GM19351 (cell line): ENCODE measurements around the gene AQP12B.

Experiments used
- ATAC-seq: cut with Tn5 transposase; IDR thresholded peaks from one replicate; pipeline ENCODE4 v1.9.1; 2021; ENCODE audit warnings: mild to moderate bottlenecking, moderate library complexity; ENCODE audit not compliant: unreplicated experiment

The AQP12B gene

DNA sequence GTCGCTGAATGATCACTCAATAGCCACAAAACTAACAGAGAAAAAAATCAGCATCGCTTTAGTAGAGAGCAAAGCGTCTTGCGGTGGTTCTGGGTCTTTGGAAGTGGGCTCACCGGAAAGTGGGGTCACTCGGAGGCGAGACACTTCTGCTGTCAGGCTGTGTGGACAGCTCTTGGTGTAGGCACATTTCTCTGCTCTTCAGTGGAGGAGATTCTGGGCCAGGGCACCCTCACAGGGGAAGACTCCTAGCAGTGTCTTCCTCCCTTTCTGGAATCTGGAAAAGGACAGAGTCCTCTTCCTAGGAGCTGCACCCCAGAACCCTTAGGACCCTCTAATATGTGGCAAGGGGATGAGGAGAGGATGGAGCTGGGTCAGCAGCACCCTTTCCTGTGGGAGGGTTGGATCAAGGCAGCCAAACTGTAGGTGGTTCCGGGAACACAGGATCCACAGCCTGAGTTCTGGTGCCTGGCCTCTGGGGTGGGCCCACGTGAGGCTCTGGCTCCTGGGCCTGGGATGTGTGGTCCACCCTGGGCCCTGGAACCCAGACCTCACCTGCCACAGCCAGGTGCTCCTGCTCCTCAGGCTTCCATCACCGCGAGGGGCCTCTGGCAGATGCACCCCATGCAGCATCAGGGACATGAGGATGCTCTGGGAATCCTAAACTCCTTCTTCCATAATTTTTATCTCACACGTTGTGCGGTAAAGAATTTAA is 32.3 kb downstream of the AQP12B start:
- no peak for ATAC-seq

DNA sequence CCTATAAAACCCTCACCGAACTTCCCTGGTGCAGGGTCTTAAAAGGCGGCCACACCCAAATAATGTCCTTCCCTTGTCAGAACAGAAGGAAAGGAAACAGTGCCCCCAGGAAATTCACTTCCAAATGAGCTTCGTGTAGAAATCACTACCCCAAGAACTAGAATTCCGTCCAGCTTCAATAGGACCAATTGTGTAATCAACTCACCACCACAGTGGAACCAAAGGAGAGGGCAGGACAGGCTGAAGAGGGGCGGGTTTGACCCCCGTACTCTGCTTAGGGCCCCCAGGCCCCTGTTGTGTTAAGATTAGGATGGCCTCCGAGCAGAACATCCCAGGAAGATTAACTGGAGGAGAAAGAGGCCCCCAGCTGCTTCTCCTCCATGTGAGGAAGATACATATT is 33.4 kb downstream of the AQP12B start:
- no peak for ATAC-seq

DNA sequence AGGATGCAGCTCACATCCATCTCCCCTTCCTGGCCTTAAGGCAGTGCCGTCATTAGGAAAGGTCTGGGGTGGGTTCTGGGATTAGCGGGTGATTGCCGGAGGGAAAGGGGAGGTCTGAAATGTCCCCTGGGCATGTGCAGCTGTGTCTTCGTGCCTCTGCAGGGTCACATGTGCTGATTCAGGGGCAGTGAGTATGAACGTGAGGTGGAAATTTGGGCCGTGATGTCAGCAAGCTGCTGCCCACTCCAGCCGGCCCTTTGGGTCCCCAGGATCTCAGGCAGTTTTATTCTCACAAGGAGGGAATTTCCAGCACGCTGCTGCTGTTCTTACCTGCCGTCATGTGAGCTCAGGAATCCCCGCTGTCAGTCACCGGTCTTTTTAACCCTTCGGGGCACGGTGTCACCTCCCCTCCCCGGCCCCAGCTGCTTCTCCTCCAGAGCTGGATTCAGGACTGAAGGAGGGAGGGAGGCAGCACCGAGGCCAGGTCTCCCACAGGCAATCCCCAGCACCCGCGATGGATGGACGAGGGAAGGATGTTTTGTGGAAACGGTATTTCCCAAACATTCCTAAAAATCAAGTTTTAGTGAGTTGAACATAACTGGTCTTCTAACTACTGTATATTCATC is 33.9 kb downstream of the AQP12B start:
- no peak for ATAC-seq

DNA sequence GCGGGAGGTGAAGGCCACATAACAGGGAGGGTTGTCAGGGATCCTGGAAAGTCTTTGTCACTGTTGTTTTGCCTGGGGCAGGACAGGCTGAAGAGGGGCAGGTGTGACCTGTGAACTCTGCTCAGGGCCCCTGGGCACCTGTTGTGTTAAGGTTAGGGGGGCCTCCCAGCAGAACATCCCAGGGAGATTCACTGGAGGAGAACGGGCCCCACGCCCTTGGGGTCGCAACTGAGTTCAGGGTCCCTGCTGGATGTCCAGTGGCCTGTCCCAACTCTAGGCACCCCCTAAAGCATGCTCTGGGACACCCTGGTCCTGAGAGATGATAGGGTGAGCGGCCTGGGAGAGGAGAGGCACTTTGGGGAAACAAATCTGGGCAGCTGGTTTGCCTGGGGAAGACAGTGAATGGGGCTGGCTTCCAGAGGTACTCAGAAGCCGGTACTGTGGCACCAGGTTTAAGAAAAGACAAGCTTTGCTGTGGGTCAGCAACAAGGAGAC is 34.5 kb downstream of the AQP12B start:
- ATAC-seq, result no peak

DNA sequence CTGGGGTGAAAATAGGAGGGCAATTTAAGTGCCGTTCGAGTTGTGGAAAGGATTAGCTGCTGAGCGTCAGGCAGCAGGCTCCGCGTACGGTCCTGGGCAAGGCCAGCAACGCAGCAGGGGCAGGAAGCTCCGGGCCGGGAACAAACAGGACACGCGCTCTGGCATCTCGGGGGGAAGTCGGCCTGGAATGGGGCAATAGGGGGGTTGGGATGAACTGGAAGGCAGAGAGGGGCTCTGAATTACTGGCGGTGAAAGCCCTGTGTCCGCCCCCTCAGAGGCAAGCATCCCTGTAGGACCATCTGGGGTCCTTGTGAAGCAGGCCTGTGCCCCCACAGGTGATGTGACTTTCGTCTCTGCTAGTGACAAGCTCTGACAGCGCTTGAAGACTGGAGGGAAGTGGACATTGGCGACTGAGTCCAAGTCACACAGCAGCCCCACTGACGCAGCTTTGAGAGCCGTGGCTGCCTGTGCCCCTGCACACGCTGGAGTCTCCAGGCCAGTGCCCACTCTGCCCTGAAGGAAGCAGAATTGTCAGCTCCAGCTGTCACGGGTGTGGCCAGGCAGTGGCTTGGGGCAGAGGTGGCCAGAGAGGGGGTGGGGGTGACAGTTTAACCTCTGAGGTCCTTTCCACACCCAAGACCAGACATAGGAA is 35.1 kb downstream of the AQP12B start:
- no peak for ATAC-seq

GRCh38 chr2:240646900-240647502 is 35.7 kb downstream of the AQP12B start:
- no peak for ATAC-seq

DNA sequence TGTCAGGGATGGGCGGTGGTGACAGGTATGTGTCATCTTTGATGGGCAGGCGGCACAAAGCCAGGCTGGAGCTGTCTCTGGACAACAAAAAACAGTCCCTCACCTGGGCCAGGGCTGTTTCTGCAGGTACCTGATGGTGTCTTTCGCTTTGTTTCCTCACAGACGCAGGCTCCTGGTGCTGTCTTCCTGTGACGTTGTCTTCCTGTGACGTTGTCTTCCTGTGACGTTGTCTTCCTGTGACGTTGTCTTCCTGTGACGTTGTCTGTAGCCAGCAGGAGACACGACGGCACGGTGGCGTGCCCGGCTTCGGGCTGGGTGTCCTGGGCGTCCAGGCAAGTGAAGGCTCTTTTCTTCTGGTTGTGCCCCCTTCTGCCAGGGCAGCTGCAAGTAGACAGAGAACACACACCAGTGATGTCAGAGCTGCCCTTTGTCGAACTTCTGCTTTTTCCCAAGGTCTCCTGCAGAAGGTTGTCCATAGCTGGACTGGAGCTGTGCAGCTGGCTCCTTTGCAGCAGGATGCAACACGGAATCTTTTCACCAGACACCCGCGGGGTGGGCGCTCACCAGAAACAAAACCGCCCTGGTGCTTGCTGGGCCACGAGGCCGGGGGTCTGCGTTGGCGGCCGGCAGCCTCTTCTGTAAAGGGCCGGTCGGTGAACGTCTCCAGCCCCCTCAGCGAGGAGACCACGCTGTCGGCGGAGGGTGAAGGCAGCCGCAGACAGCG is 36.3 kb downstream of the AQP12B start:
- no peak for ATAC-seq

- ATAC-seq, result no peak
These were observed 36.9 kb downstream of the AQP12B start for GRCh38 chr2:240645801-240646175.

DNA sequence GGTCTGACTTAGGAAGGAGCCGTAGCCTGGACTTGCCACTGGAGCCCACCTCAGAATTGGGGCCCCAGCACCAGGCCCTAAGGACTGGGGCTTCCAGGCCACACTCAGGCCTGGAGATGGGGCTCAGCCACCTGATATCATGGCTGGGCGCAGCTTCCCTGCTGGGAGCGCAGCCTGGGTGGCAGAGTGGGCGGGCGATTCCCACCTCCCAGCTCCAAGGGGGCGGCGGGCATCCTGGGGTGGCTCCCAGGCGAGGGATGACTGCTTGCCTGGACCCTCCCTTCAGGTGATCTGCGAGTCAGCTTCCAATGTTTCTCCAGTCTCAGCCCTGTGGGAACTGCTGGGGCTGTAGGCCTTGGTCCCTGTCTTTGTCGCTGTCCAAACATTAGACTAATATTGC is 37.3 kb downstream of the AQP12B start:
- no peak for ATAC-seq

- no peak for ATAC-seq
These were observed 37.8 kb downstream of the AQP12B start for GRCh38 chr2:240644859-240645301.

DNA sequence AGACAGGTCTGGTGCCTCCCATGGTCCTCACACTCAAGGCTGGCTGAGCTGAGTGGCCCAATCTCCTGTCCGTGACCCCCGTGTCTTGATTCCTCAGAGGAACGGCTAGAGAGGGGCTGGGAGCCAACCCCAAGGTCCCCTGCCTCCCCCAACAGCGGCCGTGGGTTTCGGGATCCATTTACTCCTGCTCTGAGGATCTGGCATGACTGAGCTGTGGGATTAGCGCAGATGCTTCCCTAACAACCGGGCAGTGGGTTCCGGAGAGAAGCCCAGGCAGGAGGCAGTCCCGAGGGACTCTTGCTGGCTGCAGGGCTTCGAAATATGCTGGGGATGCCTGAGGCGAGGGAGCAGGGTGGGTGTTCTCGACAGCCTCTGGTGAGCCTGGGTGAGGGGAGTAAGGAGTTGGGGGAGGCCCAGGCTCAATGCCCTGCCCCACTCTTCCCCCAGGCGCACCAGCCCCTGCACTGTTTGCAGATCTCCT is 38.5 kb downstream of the AQP12B start:
- ATAC-seq, result no peak

GRCh38 chr2:240643811-240644150 is 38.9 kb downstream of the AQP12B start:
- ATAC-seq, result no peak

- ATAC-seq, result no peak
These were observed 39.4 kb downstream of the AQP12B start for GRCh38 chr2:240643093-240643810.

DNA sequence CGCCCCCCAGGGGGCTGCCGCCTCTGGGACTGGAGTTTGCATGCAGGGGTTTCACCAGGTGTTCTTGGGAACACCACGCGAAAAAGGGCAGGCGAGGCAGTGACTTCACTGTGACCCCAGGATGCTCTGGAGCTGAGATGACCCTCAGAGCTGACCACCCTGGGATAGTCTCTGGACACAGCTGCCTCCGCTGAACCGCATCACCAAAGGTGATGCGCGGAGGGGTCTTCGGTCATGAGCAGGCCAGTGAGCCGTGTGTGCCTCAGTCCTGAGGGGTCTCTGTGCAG is 39.9 kb downstream of the AQP12B start:
- no peak for ATAC-seq

DNA sequence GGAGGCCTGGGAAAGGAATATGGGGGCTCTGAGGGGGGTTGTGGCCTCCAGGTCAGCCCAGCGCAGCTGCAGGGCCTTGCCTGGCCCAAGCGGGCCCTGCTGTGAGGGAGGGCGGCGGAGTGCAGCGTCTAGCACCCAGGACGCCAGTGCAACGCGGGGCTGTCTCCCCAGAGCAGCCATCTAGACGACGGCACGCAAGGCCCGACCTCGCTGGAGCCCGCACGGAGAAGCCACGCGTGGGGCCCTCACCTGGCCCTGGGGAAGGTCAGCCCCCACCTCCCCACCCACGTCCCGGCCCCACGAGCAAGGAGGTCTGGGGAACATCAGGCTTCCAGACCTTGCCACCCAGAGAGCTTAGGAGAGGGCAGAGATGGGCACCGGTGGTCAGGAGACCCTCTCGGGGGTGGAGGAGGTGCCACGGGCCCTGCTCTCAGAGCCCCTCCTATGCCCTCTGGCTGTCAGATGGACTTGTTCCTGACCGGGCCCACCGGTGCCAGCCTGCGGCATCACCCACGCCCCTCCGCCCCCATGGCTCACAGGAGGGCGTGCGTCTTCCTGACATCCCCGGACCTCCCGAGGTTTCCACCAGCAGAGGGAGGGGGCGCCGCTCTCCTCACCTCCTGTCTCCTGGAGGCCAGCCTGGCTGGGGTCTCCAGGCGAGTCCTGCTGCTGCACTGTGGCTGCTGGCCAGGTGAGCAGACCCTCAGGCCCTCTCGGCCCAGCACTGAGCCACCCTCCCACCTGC is 40.5 kb downstream of the AQP12B start:
- ATAC-seq, result no peak

GRCh38 chr2:240640939-240641338 is 41.7 kb downstream of the AQP12B start:
- ATAC-seq, result no peak

GRCh38 chr2:240639566-240639965 is 43.1 kb downstream of the AQP12B start:
- no peak for ATAC-seq

GRCh38 chr2:240638512-240639160 is 44.0 kb downstream of the AQP12B start:
- no peak for ATAC-seq

DNA sequence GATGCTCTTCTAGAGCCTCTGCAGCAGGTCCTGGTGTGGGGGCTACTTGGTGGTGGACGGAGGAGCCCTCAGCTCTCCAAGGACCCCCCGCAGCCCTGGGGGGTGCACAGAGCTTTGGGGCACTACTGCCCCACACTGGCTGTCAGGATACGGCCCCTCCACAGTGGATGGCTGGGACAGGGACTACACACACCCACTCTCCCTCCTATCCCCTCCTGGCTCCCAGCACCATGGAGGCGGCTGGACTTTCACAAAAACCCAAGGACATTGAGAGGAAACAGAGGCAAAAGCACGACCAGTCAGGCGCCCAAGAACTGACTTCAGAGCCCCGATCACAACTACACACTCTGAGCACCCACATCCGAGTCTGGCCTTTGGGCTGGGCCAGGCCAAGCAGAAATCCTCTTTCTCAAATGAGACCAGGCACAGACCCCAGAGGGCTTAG is 44.8 kb downstream of the AQP12B start:
- no peak for ATAC-seq
